GM23248 (cell line): ENCODE data around the gene WASHC2C.
"Not testable (repeated sequence)": the region's sequence is repeated elsewhere in the genome, so short reads cannot be mapped to it uniquely, and the experiment has no call there.

Experiments used
- EZH2 ChIP-seq: fragments of 200-600 bp; sonication (generic); IDR thresholded peaks from 2 replicates; pipeline ENCODE4 v1.6.1; 2018; ENCODE audit warnings: antibody characterized with exemption, mild to moderate bottlenecking; ENCODE audit not compliant: insufficient read depth, poor library complexity, severe bottlenecking
- EZH2phosphoT487 ChIP-seq: fragments of 200-600 bp; sonication (generic); IDR thresholded peaks from 2 replicates; pipeline ENCODE4 v1.6.1; 2018; ENCODE audit warnings: antibody characterized with exemption, moderate library complexity, mild to moderate bottlenecking, low read depth; ENCODE audit not compliant: insufficient read depth

GRCh38 chr10:45789991-45790390 lies 62.9 kb downstream of the WASHC2C start:
- TF ChIP-seq EZH2phosphoT487, EZH2: not testable (repeated sequence)
